Caco-2 (cell line): ENCODE results near the gene BPIFB4. TPM values are rescaled to one million over a fixed set of nuclear protein-coding genes. Genes with fewer than 3 reads are reported as not detected.

Experiments used
- BruUV-seq: library from RNA; stranded (reverse); fragments of 400-500 nt; replicated peaks from 2 replicates; lab custom pipeline; 2021; lab: Mats Ljungman, UMichigan
- CTCF ChIA-PET: fragments of 300-600 bp; sonication (Branson Sonifier 250); formaldehyde crosslinking; loops from one replicate; lab custom pipeline; 2022; ENCODE audit warnings: antibody characterized with exemption; lab: Charles Lee
- POLR2A ChIA-PET: fragments of 300-600 bp; sonication (Branson Sonifier 250); formaldehyde crosslinking; loops from one replicate; lab custom pipeline; 2022; ENCODE audit warnings: antibody characterized with exemption; lab: Charles Lee
- DNase-seq, 2 experiments: peaks; one replicate each; pipeline versions ENCODE4 v3.0.0 to v3.0.0-alpha.2; 2020 to 2022
- H3K27me3 ChIP-seq: replicated peaks from 2 replicates; pipeline ENCODE4 v1.6.0; 2011; ENCODE audit warnings: low read length; ENCODE audit not compliant: control insufficient read depth, insufficient read depth
- H3K36me3 ChIP-seq: 2 replicates; pipeline ENCODE4 v1.5.1; 2011; ENCODE audit warnings: low read length; ENCODE audit not compliant: control insufficient read depth, insufficient read depth
- H3K4me1 ChIP-seq: fragments of 250-450 bp; sonication (Bioruptor Pico); 2 replicates; pipeline ENCODE4 v1.5.1; 2020; ENCODE audit warnings: mild to moderate bottlenecking
- H3K4me3 ChIP-seq: 2 replicates; pipeline ENCODE4 v1.5.1; 2011; ENCODE audit warnings: low read depth, mild to moderate bottlenecking, control low read depth, low read length
- H3K9me3 ChIP-seq: fragments of 250-450 bp; sonication (Bioruptor Pico); 2 replicates; pipeline ENCODE4 v1.5.1; 2020; ENCODE audit warnings: mild to moderate bottlenecking, moderate library complexity
- H3K27ac Mint-ChIP-seq: one replicate; pipeline ENCODE4 v1.8.0; 2022; ENCODE audit warnings: mixed read lengths; ENCODE audit not compliant: unreplicated experiment
- H3K27me3 Mint-ChIP-seq: one replicate; pipeline ENCODE4 v1.8.0; 2022; ENCODE audit warnings: mixed read lengths; ENCODE audit not compliant: insufficient read depth, unreplicated experiment
- H3K36me3 Mint-ChIP-seq: one replicate; pipeline ENCODE4 v1.8.0; 2022; ENCODE audit warnings: mild to moderate bottlenecking, mixed read lengths; ENCODE audit not compliant: insufficient read depth, unreplicated experiment
- H3K4me1 Mint-ChIP-seq: one replicate; pipeline ENCODE4 v1.8.0; 2022; ENCODE audit warnings: low read depth, mixed read lengths; ENCODE audit not compliant: unreplicated experiment
- H3K4me3 Mint-ChIP-seq: one replicate; pipeline ENCODE4 v1.8.0; 2022; ENCODE audit warnings: mild to moderate bottlenecking, moderate library complexity, mixed read lengths; ENCODE audit not compliant: unreplicated experiment
- H3K9me3 Mint-ChIP-seq: one replicate; pipeline ENCODE4 v1.8.0; 2022; ENCODE audit warnings: mixed read lengths; ENCODE audit not compliant: unreplicated experiment
- intact Hi-C: fragments of 100-400 bp; cut with micrococcal nuclease; formaldehyde crosslinking; loops from one replicate; pipeline ENCODE4 v1.10.0; 2022; ENCODE audit not compliant: unreplicated experiment
- total RNA-seq: library from RNA; stranded (reverse); gene quantifications from 2 replicates; pipeline ENCODE4 v1.2.3, GENCODE V29; 2022
- TF ChIP-seq, protein P1 (sequence below), 2 experiments: fragments of 200-600 bp in 1 of 2; IDR thresholded peaks; 1 replicate in 1 of 2; 2 replicates in 1 of 2; pipeline versions ENCODE4 v1.5.1 to v1.8.0; 2011 to 2022; ENCODE audit warnings: antibody characterized with exemption in 1 of 2, control low read depth in 1 of 2, inconsistent platforms in 1 of 2, low read depth in 1 of 2, low read length in 1 of 2, mild to moderate bottlenecking in 1 of 2, moderate library complexity in 1 of 2; ENCODE audit not compliant: insufficient read depth in 1 of 2, severe bottlenecking in 1 of 2, unreplicated experiment in 1 of 2

BPIFB4 gene
- total RNA-seq, 1 experiment from 2014 or later, result not detected

DNA sequence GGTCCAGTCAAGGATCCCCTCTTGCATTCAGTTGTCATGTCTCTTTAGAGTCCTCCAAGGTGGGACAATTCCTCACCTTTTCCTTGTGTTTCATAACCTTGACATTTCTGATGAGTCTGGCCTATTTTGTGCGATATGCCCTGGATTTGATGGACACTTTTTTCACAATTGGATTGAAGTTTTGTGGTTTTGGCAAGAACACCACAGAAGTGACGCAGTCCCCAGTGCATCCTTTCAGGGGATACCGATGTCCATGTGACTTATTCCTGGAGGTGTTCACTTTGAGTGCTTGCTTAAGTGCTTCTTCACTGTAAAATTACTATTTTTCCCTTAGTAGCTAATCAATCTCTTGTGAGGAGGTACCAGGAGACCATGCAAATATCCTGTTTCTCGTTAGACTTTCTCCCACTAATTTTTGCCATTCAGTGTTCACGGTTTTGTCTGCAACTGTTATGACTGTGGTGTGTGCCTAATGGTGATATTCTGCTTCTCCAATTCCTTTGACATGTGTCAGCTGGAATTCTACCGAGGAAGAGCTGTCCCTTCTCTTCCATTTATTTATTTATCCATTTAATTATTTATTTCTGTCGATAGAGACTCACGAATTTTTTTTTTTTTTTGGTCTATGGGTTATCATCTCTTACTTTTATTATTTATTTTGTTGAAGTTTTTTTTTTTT lies 30.8 kb downstream of the BPIFB4 start:
- BruUV-seq, result no TSS peak
- DNase-seq, result no peak
- no peak overlapping the region for H3K27ac Mint-ChIP-seq
- peaks cover 9% of the 10 kb centered on the region for H3K9me3 Mint-ChIP-seq
- intact Hi-C loops, result no loop called here
- Histone ChIP-seq H3K36me3 (no peaks in the 10 kb centered on the region), H3K4me1 (peaks cover 12% of the 10 kb centered on the region), H3K27me3 (no peaks in the 10 kb centered on the region), H3K9me3 (peaks cover 13% of the 10 kb centered on the region; the same call in 1 of the 2 replicates), H3K4me3 (no peak overlapping the region)
- TF ChIP-seq, protein P1, sequence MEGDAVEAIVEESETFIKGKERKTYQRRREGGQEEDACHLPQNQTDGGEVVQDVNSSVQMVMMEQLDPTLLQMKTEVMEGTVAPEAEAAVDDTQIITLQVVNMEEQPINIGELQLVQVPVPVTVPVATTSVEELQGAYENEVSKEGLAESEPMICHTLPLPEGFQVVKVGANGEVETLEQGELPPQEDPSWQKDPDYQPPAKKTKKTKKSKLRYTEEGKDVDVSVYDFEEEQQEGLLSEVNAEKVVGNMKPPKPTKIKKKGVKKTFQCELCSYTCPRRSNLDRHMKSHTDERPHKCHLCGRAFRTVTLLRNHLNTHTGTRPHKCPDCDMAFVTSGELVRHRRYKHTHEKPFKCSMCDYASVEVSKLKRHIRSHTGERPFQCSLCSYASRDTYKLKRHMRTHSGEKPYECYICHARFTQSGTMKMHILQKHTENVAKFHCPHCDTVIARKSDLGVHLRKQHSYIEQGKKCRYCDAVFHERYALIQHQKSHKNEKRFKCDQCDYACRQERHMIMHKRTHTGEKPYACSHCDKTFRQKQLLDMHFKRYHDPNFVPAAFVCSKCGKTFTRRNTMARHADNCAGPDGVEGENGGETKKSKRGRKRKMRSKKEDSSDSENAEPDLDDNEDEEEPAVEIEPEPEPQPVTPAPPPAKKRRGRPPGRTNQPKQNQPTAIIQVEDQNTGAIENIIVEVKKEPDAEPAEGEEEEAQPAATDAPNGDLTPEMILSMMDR (IDR thresholded peaks at IDR 0.05; ENCODE audit: insufficient read depth in 1 of 2, low read depth in 1 of 2, low read length in 1 of 2, severe bottlenecking in 1 of 2, unreplicated experiment in 1 of 2), result no peak
- CTCF ChIA-PET, result interaction anchor here (0.7 kb wide), 1 partner anchor 1765 kb away, joined by 3 read pairs; no protein-coding TSS in a partner anchor
- no peaks in the 10 kb centered on the region for H3K27me3 Mint-ChIP-seq
- no peaks in the 10 kb centered on the region for H3K36me3 Mint-ChIP-seq
- POLR2A ChIA-PET, result no interaction called here
- H3K4me1 Mint-ChIP-seq, result peaks cover 12% of the 10 kb centered on the region
- H3K4me3 Mint-ChIP-seq, result no peak overlapping the region

DNA sequence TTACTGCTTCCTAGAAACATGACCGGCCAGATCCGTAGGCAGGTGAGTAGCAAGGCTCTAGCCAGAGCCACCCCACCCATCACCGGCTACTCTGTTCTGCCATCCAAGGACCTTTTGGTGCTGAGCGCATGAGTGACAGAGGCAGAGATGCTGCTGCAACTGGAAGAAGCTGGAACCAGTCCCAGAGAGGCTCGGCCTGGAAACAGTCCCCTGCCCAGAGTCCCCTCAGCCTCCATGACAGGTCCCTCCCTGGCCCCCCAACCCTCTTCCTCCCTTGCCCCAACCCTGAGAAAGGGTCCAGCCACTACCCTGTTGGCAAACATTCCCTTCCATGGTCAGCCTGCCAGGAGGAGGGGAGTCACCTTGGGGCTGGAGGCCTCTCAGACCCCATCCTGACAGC lies 31.9 kb downstream of the BPIFB4 start:
- ChIA-PET CTCF (interaction anchor here (0.7 kb wide), 1 partner anchor 1764 kb away, joined by 3 read pairs; no protein-coding TSS in a partner anchor), POLR2A (no interaction called here)
- no peak for DNase-seq
- H3K27me3 Mint-ChIP-seq, result no peaks in the 10 kb centered on the region
- no peaks in the 10 kb centered on the region for H3K36me3 ChIP-seq
- intact Hi-C loops, result no loop called here
- no peak overlapping the region for H3K27ac Mint-ChIP-seq
- H3K9me3 ChIP-seq, result peaks cover 15% of the 10 kb centered on the region; the same call in 1 of the 2 replicates
- peaks cover 4% of the 10 kb centered on the region; the same call in 1 of the 2 replicates for H3K4me1 ChIP-seq
- no peaks in the 10 kb centered on the region for H3K27me3 ChIP-seq
- no peak overlapping the region for H3K4me3 ChIP-seq
- TF ChIP-seq, protein P1 (IDR thresholded peaks at IDR 0.05; ENCODE audit: insufficient read depth in 1 of 2, low read depth in 1 of 2, low read length in 1 of 2, severe bottlenecking in 1 of 2, unreplicated experiment in 1 of 2), result no peak
- BruUV-seq, result no TSS peak
- peaks cover 9% of the 10 kb centered on the region for H3K9me3 Mint-ChIP-seq
- H3K36me3 Mint-ChIP-seq, result no peaks in the 10 kb centered on the region
- H3K4me1 Mint-ChIP-seq, result peaks cover 2% of the 10 kb centered on the region
- H3K4me3 Mint-ChIP-seq, result no peak overlapping the region

DNA sequence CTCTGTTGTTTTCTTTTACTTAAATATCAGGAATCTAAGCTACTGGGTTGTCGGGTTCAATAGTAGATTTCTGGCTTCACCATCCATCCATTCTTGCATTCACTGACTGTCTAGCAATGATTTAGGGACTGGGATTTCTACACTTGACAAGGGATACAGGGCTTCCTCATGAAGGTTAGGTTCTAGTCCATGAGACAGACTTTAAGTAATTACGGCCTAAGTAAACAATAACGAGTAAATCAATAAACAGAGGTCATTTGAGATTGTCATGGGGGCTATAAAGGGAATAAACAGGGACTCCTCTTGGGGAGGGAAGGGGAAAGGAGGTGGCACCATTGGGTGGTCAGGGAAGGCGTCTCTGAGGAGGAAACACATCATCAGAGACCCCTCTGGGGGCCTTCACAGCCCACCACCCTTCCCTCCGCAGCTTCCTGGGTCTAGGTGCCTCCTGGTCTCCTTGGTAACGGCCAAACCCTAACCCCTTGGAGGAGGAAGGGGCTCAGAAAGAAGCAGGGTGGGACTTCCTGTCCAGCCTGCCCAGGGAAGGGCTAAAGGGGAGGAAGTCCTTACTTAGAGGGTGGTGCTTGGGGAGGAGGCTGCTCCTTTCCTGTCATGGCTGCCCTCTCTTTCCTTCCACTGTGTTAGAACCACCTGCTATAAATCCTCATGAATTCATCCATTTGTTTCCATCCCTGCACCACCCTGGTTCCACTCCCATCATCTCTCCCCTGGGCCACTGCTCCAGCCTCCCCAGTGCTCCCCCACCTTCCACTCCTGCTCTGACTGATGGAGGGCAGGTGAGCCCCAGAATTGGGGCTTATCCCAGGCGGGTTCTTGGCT lies 33.3 kb downstream of the BPIFB4 start:
- ChIA-PET CTCF (no interaction called here), POLR2A (no interaction called here)
- DNase-seq, result no peak
- intact Hi-C loops, result loop anchor here (2.0 kb wide), 1 partner anchor 14 kb away; no protein-coding TSS in a partner anchor
- Mint-ChIP-seq H3K4me1 (no peaks in the 10 kb centered on the region), H3K4me3 (no peak overlapping the region), H3K27me3 (no peaks in the 10 kb centered on the region), H3K9me3 (peaks cover 9% of the 10 kb centered on the region), H3K36me3 (no peaks in the 10 kb centered on the region), H3K27ac (no peak overlapping the region)
- no TSS peak for BruUV-seq
- Histone ChIP-seq H3K36me3 (no peaks in the 10 kb centered on the region), H3K27me3 (no peaks in the 10 kb centered on the region), H3K4me3 (no peak overlapping the region), H3K9me3 (peaks cover 17% of the 10 kb centered on the region; the same call in 1 of the 2 replicates), H3K4me1 (no peaks in the 10 kb centered on the region)
- TF ChIP-seq, protein P1 (IDR thresholded peaks at IDR 0.05; ENCODE audit: insufficient read depth in 1 of 2, low read depth in 1 of 2, low read length in 1 of 2, severe bottlenecking in 1 of 2, unreplicated experiment in 1 of 2), result no peak
